ENCODE results near the gene AMPD2.
"Not testable (repeated sequence)": the region's sequence is repeated elsewhere in the genome, so short reads cannot be mapped to it uniquely, and the experiment has no call there.

Gene AMPD2

GRCh38 chr1:109653306-109653705 is 33.7 kb downstream of the AMPD2 start:
- no peak for DNase-seq

GRCh38 chr1:109654519-109654918 is 34.9 kb downstream of the AMPD2 start:
- no peak for DNase-seq

GRCh38 chr1:109655615-109656519 is 36.2 kb downstream of the AMPD2 start, which contains the start of gene GSTM4:
TSS of gene GSTM4 (plus strand) at chr1:109656099. CDS start at chr1:109656390, 291 bp downstream.
- DNase-seq = peak; percentile 38

- no peak for DNase-seq
These were observed 37.8 kb downstream of the AMPD2 start for GRCh38 chr1:109657395-109657794.

GRCh38 chr1:109657970-109658369 is 38.3 kb downstream of the AMPD2 start:
- DNase-seq = no peak

GRCh38 chr1:109658533-109659042 is 39.0 kb downstream of the AMPD2 start:
- no peak for DNase-seq

- no peak for DNase-seq
These were observed 39.5 kb downstream of the AMPD2 start for GRCh38 chr1:109659145-109659544.

- no peak for DNase-seq
These were observed 40.5 kb downstream of the AMPD2 start for GRCh38 chr1:109659997-109660690.

- DNase-seq = not testable (repeated sequence)
These were observed 41.0 kb downstream of the AMPD2 start for GRCh38 chr1:109660691-109661026.

GRCh38 chr1:109661391-109661790 is 41.8 kb downstream of the AMPD2 start:
- DNase-seq = no peak

GRCh38 chr1:109664671-109665070 is 45.0 kb downstream of the AMPD2 start:
- no peak for DNase-seq

GRCh38 chr1:109667452-109668122 is 48.0 kb downstream of the AMPD2 start, which contains the start of gene GSTM2:
TSS of gene GSTM2 (plus strand) at chr1:109668057. CDS start at chr1:109668116, 59 bp downstream.
- DNase-seq = no peak

- no peak for DNase-seq
These were observed 48.6 kb downstream of the AMPD2 start for GRCh38 chr1:109668123-109668775.

GRCh38 chr1:109669246-109669948 is 49.8 kb downstream of the AMPD2 start:
- no peak for DNase-seq

GRCh38 chr1:109669949-109670302 is 50.3 kb downstream of the AMPD2 start:
- not testable (repeated sequence) for DNase-seq

- no peak for DNase-seq
These were observed 51.4 kb downstream of the AMPD2 start for GRCh38 chr1:109671067-109671466.

- not testable (repeated sequence) for DNase-seq
These were observed 54.2 kb downstream of the AMPD2 start for GRCh38 chr1:109673861-109674260.

- DNase-seq = not testable (repeated sequence)
These were observed 57.2 kb downstream of the AMPD2 start for GRCh38 chr1:109676683-109677381.

GRCh38 chr1:109677459-109677858 is 57.8 kb downstream of the AMPD2 start:
- DNase-seq = no peak

GRCh38 chr1:109678637-109679036 is 59.0 kb downstream of the AMPD2 start:
- not testable (repeated sequence) for DNase-seq
